HepG2 (cell line): ENCODE measurements around the gene TLR1. TPM values are rescaled to one million over a fixed set of nuclear protein-coding genes. Genes with fewer than 3 reads are reported as not detected.

Experiments
- ATAC-seq: fragments of 200-7000 bp; cut with Tn5 transposase; 3 replicates; pipeline ENCODE4 v1.9.1; 2020; ENCODE audit warnings: mild to moderate bottlenecking, moderate library complexity
- BruUV-seq: library from RNA; stranded (reverse); fragments of 400-500 nt; replicated peaks from 2 replicates; lab custom pipeline; 2021; lab: Mats Ljungman, UMichigan
- CTCF ChIA-PET: fragments of 300-600 bp; formaldehyde crosslinking; extraction: SDS; loops from one replicate; lab custom pipeline; 2021; ENCODE audit warnings: low total read pairs, inconsistent platforms, low intra/inter-chr PET ratio; lab: Yijun Ruan, JAX
- POLR2A ChIA-PET: fragments of 350-600 bp; sonication (Branson Sonifier 250); formaldehyde crosslinking; loops from one replicate; lab custom pipeline; 2020; ENCODE audit warnings: antibody characterized with exemption, inconsistent platforms; lab: Yijun Ruan, JAX
- DNase-seq: peaks from one replicate; pipeline ENCODE4 v3.0.0-alpha.2; 2015; ENCODE audit warnings: low spot score
- FAIRE-seq: peaks from 3 replicates; lab custom pipeline; 2011; peaks lifted over from hg19 to GRCh38; lab: Jason Lieb, UNC
- H2AFZ ChIP-seq: one replicate; pipeline ENCODE4 v1.6.1; 2011; ENCODE audit warnings: low read length, inconsistent platforms
- H3K27ac ChIP-seq: fragments of 300-600 bp; 3 replicates; pipeline ENCODE4 v1.8.0; 2011; ENCODE audit warnings: mixed run types, mild to moderate bottlenecking, mixed read lengths, low read length, inconsistent platforms; ENCODE audit not compliant: insufficient read depth; ENCODE audit errors: extremely low read length
- H3K27me3 ChIP-seq, 2 experiments: fragments of 200-600 bp in 1 of 2; 2 replicates in 1 of 2; 3 replicates in 1 of 2; pipeline versions ENCODE4 v1.6.0 to v1.8.0; 2011; ENCODE audit warnings: low read length in 2 of 2, mild to moderate bottlenecking in 2 of 2, moderate library complexity in 2 of 2, inconsistent platforms in 1 of 2; ENCODE audit not compliant: insufficient read depth in 2 of 2, control insufficient read depth in 1 of 2
- H3K36me3 ChIP-seq, 2 experiments: fragments of 200-600 bp in 1 of 2; replicated peaks in 1 of 2; 2 replicates in 1 of 2; 3 replicates in 1 of 2; pipeline versions ENCODE4 v1.5.1 to v1.8.0; 2011; ENCODE audit warnings: low read length in 2 of 2, inconsistent platforms in 1 of 2; ENCODE audit not compliant: insufficient read depth in 2 of 2, control insufficient read depth in 1 of 2
- H3K4me1 ChIP-seq: 2 replicates; pipeline ENCODE4 v1.5.1; 2012; ENCODE audit warnings: low read length, inconsistent platforms; ENCODE audit not compliant: insufficient read depth
- H3K4me2 ChIP-seq: 2 replicates; pipeline ENCODE4 v1.6.0; 2011; ENCODE audit warnings: low read depth, low read length, inconsistent platforms
- H3K4me3 ChIP-seq, 3 experiments: fragments of 200-600 bp in 1 of 3; sonication (generic), shearing (Covaris generic) in 1 of 3; replicated peaks in 1 of 3; 2 replicates each; pipeline ENCODE4 v1.5.1; 2011 to 2016; ENCODE audit warnings: low read length in 3 of 3, inconsistent platforms in 2 of 3, low read depth in 2 of 3, mild to moderate bottlenecking in 2 of 3, control low read depth in 1 of 3, mixed read lengths in 1 of 3; ENCODE audit not compliant: insufficient read depth in 1 of 3
- H3K79me2 ChIP-seq: one replicate; pipeline ENCODE4 v1.6.1; 2011; ENCODE audit warnings: low read length, inconsistent platforms; ENCODE audit not compliant: insufficient read depth
- H3K9ac ChIP-seq: 2 replicates; pipeline ENCODE4 v1.6.0; 2011; ENCODE audit warnings: mild to moderate bottlenecking, low read depth, low read length, inconsistent platforms; ENCODE audit not compliant: insufficient read depth
- H3K9me3 ChIP-seq: 2 replicates; pipeline ENCODE4 v1.5.1; 2012; ENCODE audit warnings: mild to moderate bottlenecking, low read length
- H4K20me1 ChIP-seq: 2 replicates; pipeline ENCODE4 v1.6.0; 2011; ENCODE audit warnings: inconsistent platforms, mild to moderate bottlenecking, low read length, moderate library complexity; ENCODE audit not compliant: insufficient read depth
- ATF7 ChIP-seq, 2 experiments: fragments of 450-650 bp in 1 of 2; sonication (generic) in 1 of 2; formaldehyde crosslinking in 1 of 2; IDR thresholded peaks; 2 replicates each; pipeline versions ENCODE4 v1.4.0 to v1.6.1; 2016 to 2020; ENCODE audit warnings: antibody characterized with exemption in 1 of 2, mild to moderate bottlenecking in 1 of 2, missing genetic modification reagents in 1 of 2
- CEBPB ChIP-seq: IDR thresholded peaks from 2 replicates; pipeline ENCODE4 v1.6.1; 2011; ENCODE audit warnings: low read depth, low read length, improper control_type of control experiment, borderline replicate concordance
- FOXA3 ChIP-seq: IDR thresholded peaks from 2 replicates; pipeline ENCODE4 v1.6.1; 2016; ENCODE audit warnings: missing genetic modification reagents, missing compliant biosample characterization
- FOXJ3 ChIP-seq: sonication (generic); formaldehyde crosslinking; IDR thresholded peaks from 2 replicates; pipeline ENCODE4 v1.4.0; 2020; ENCODE audit warnings: missing genetic modification reagents, mild to moderate bottlenecking, borderline replicate concordance
- GATAD2A ChIP-seq: IDR thresholded peaks from 2 replicates; pipeline ENCODE4 v1.6.1; 2016
- LCORL ChIP-seq, 2 experiments: fragments of 450-650 bp in 1 of 2; sonication (generic) in 1 of 2; formaldehyde crosslinking in 1 of 2; IDR thresholded peaks; 2 replicates each; pipeline versions ENCODE4 v1.5.0 to v1.6.1; 2017 to 2020; ENCODE audit warnings: antibody characterized with exemption in 1 of 2, missing genetic modification reagents in 1 of 2
- NBN ChIP-seq: fragments of 450-650 bp; conservative IDR thresholded peaks from 2 replicates; pipeline ENCODE4 v1.6.1; 2017
- TBX3 ChIP-seq: fragments of 450-650 bp; IDR thresholded peaks from 2 replicates; pipeline ENCODE4 v1.6.1; 2017; ENCODE audit warnings: antibody characterized with exemption, mild to moderate bottlenecking, inconsistent platforms, borderline replicate concordance
- TEAD2 ChIP-seq: sonication (generic); formaldehyde crosslinking; IDR thresholded peaks from 2 replicates; pipeline ENCODE4 v1.9.0; 2021; ENCODE audit warnings: missing genetic modification reagents
- WGBS: methylation state at CpG from one replicate; pipeline ENCODE4 v1.1.6; 2017; ENCODE audit warnings: low lambda C conversion rate; 5-methylcytosine and 5-hydroxymethylcytosine counted together
- in situ Hi-C: cut with HindIII; loops from 2 replicates; pipeline ENCODE4 v1.10.0; 2017; ENCODE audit warnings: low pct_unique_long_range_greater_than_20kb; ENCODE audit not compliant: extremely low pct_ligation_motif_present
- intact Hi-C: fragments of 100-400 bp; cut with micrococcal nuclease; formaldehyde crosslinking; loops from one replicate; pipeline ENCODE4 v1.10.0; 2022; ENCODE audit not compliant: unreplicated experiment
- polyA plus RNA-seq, 8 experiments: library from polyadenylated mRNA; depleted of rRNA in 3 of 8; stranded (reverse) in 7 of 8; unstranded in 1 of 8; fragments of >200 nt; fragmentation: Illumina TruSeq in 4 of 8; extraction: Trizol in 4 of 8; gene quantifications; 2 replicates each; pipeline versions ENCODE4 v1.2.1 to v1.2.3, GENCODE V29; 2011 to 2016; ENCODE audit warnings: low read depth in 4 of 8, missing spikeins in 1 of 8, mixed read lengths in 1 of 8; ENCODE audit not compliant: insufficient read depth in 1 of 8
- total RNA-seq, 5 experiments: library from RNA; depleted of rRNA; stranded (reverse); fragments of >200 nt; fragmentation: Illumina TruSeq; extraction: Trizol; gene quantifications; 2 replicates each; pipeline ENCODE4 v1.2.3, GENCODE V29; 2016; ENCODE audit warnings: low read depth in 1 of 5
- TF ChIP-seq, protein P1 (sequence below): IDR thresholded peaks from 2 replicates; pipeline ENCODE4 v1.6.1; 2016; ENCODE audit warnings: missing genetic modification reagents, missing compliant biosample characterization
- TF ChIP-seq, protein P2 (sequence below): IDR thresholded peaks from 2 replicates; pipeline ENCODE4 v1.6.1; 2016; ENCODE audit warnings: mild to moderate bottlenecking

TLR1 gene
- total and polyA plus RNA-seq, 2 of the 13 experiments (the other 11 are each of a cell fraction or from before 2014, with no cell fraction given): 0.08 to 0.11 TPM

DNA sequence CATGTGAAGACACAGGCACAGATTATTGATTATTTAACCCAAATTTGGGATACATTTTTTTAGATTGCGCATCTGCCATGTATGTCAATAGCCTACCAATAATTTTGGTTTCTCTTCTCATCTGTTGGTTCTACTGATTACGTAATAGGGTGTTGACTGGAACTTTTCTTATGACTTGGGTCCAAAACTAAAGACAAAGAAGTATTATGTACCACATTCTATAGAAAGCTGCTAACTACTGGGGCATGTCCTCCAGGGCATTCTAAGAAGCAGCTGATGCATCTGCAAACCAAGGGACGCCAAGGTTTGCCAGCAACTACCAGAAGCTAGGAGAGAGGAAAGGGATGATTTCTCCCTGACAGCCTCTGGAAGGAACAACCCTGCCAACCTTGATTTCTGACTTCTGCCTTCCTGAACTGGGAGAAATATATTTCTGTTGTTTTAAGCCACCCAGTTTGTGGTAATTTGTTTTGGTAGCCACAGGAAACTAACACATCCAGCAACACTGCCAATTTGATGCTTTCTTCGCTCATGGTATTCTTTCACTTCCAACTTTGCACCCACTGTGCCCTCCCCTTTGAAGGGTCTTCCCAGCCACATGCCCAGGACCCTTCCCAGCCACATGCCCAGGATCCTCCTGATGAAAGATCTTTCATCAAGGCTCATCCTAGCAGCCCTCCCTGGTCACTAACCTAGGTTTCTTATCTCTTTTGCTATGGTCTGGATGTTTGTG, 15.9 kb upstream of the TLR1 start:
- no peak for DNase-seq
- Histone ChIP-seq H3K36me3 (no peaks in the 10 kb centered on the region), H3K4me3 (no peak overlapping the region), H4K20me1 (no peaks in the 10 kb centered on the region), H3K9me3 (no peaks in the 10 kb centered on the region), H3K27ac (no peak overlapping the region), H3K27me3 (no peaks in the 10 kb centered on the region), H3K4me2 (no peak overlapping the region), H3K79me2 (no peaks in the 10 kb centered on the region), H3K9ac (no peak overlapping the region), H3K4me1 (no peaks in the 10 kb centered on the region; the same call in 1 of the 2 replicates), H2AFZ (no peak overlapping the region)
- BruUV-seq: no TSS peak
- no peak for FAIRE-seq
- WGBS: 34% methylated on average over 4 of the region's 4 CpGs
- TF ChIP-seq LCORL (IDR thresholded peaks at IDR 0.05): no peak
- no peak for TF ChIP-seq LCORL (CRISPR knock-in tag; IDR thresholded peaks at IDR 0.05)
- TF ChIP-seq CEBPB: peak; percentile 49; the same call in 1 of the 2 replicates
- TF ChIP-seq, protein P1, sequence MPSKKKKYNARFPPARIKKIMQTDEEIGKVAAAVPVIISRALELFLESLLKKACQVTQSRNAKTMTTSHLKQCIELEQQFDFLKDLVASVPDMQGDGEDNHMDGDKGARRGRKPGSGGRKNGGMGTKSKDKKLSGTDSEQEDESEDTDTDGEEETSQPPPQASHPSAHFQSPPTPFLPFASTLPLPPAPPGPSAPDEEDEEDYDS: no peak
- no peak for TF ChIP-seq NBN
- TF ChIP-seq ATF7 (IDR thresholded peaks at IDR 0.05): 0 out of 2 replicates have a peak, but pooled peaks have one; percentile 11
- no peak for TF ChIP-seq ATF7 (CRISPR knock-in tag; IDR thresholded peaks at IDR 0.05)
- no peak for TF ChIP-seq FOXA3 (CRISPR knock-in tag)
- TF ChIP-seq, protein P2, sequence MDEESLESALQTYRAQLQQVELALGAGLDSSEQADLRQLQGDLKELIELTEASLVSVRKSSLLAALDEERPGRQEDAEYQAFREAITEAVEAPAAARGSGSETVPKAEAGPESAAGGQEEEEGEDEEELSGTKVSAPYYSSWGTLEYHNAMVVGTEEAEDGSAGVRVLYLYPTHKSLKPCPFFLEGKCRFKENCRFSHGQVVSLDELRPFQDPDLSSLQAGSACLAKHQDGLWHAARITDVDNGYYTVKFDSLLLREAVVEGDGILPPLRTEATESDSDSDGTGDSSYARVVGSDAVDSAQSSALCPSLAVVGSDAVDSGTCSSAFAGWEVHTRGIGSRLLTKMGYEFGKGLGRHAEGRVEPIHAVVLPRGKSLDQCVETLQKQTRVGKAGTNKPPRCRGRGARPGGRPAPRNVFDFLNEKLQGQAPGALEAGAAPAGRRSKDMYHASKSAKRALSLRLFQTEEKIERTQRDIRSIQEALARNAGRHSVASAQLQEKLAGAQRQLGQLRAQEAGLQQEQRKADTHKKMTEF (CRISPR knock-in tag): no peak
- TF ChIP-seq TEAD2 (CRISPR knock-in tag): no peak
- no peak for TF ChIP-seq FOXJ3 (CRISPR knock-in tag)
- TF ChIP-seq TBX3: no peak
- TF ChIP-seq GATAD2A (CRISPR knock-in tag): no peak
- in situ Hi-C loops: no loop called here
- no peak for ATAC-seq
- ChIA-PET CTCF (interaction anchor here (1.1 kb wide), 1 partner anchor 61 kb away, joined by 3 read pairs; no protein-coding TSS in a partner anchor), POLR2A (no interaction called here)
- intact Hi-C loops: no loop called here
